Ishikawa (cell line): ENCODE data around the gene ENOX1.

Source experiments
- CEBPB ChIP-seq: IDR thresholded peaks from 2 replicates; pipeline ENCODE4 v1.6.1; 2012
- CREB1 ChIP-seq: IDR thresholded peaks from 2 replicates; pipeline ENCODE4 v1.6.1; 2012; ENCODE audit warnings: low read depth
- EGR1 ChIP-seq: IDR thresholded peaks from 2 replicates; pipeline ENCODE4 v1.6.1; 2012
- EP300 ChIP-seq: IDR thresholded peaks from 2 replicates; pipeline ENCODE4 v1.6.1; 2012; ENCODE audit warnings: borderline replicate concordance
- FOXM1 ChIP-seq: IDR thresholded peaks from 2 replicates; pipeline ENCODE4 v1.6.1; 2012; ENCODE audit warnings: low read depth, borderline replicate concordance
- NFIC ChIP-seq: IDR thresholded peaks from 2 replicates; pipeline ENCODE4 v1.6.1; 2012
- RAD21 ChIP-seq: IDR thresholded peaks from 2 replicates; pipeline ENCODE4 v1.6.1; 2012; ENCODE audit warnings: low read depth
- TAF1 ChIP-seq: IDR thresholded peaks from 2 replicates; pipeline ENCODE4 v1.6.1; 2012; ENCODE audit warnings: low read depth, mild to moderate bottlenecking
- TCF12 ChIP-seq: IDR thresholded peaks from 2 replicates; pipeline ENCODE4 v1.6.1; 2012; ENCODE audit warnings: low read depth
- TEAD4 ChIP-seq: IDR thresholded peaks from 2 replicates; pipeline ENCODE4 v1.6.1; 2012
- YY1 ChIP-seq: IDR thresholded peaks from 2 replicates; pipeline ENCODE4 v1.6.1; 2012; ENCODE audit warnings: low read depth
- ZBTB7A ChIP-seq: IDR thresholded peaks from 2 replicates; pipeline ENCODE4 v1.6.1; 2012; ENCODE audit warnings: low read depth
- TF ChIP-seq, protein P1 (sequence below): IDR thresholded peaks from 2 replicates; pipeline ENCODE4 v1.6.1; 2012
- TF ChIP-seq, protein P2 (sequence below): IDR thresholded peaks from 2 replicates; pipeline ENCODE4 v1.6.1; 2012
- TF ChIP-seq, protein P3 (sequence below): IDR thresholded peaks from 2 replicates; pipeline ENCODE4 v1.6.1; 2012; ENCODE audit warnings: low read depth, mild to moderate bottlenecking

The ENOX1 gene

DNA sequence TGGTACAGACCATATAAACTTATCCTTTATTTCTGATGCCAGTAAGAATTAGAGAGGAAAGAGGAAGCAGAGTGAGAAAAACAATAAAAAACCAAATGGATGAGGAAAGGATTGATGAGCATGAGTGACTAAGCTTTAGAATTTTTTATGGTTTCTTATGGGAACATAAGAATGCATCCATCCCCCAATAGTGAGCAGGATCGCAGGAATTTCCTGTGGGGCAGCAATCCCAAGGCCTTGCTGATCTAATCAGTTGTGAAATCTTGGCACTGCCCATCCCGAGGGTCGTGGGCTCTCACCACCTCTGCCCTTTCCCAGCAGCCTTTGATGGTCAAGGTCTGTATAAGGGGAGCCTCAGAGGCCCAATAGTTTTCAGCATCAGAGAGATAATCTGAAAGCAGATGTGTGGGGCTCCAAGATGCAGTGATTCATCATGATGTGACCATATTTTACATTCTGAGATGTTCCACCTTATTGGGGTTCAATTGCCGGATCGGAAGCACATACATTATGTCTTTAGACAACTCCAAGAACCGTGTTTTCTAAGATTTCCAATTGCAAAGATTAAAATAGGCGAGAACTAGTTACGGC is 541.3 kb downstream of the ENOX1 start:
- TF ChIP-seq, protein P1, sequence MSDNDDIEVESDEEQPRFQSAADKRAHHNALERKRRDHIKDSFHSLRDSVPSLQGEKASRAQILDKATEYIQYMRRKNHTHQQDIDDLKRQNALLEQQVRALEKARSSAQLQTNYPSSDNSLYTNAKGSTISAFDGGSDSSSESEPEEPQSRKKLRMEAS, result no peak
- TF ChIP-seq, protein P2, sequence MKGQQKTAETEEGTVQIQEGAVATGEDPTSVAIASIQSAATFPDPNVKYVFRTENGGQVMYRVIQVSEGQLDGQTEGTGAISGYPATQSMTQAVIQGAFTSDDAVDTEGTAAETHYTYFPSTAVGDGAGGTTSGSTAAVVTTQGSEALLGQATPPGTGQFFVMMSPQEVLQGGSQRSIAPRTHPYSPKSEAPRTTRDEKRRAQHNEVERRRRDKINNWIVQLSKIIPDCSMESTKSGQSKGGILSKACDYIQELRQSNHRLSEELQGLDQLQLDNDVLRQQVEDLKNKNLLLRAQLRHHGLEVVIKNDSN, result no peak
- TF ChIP-seq CEBPB (no peak), ZBTB7A (no peak), TCF12 (no peak), FOXM1 (no peak), CREB1 (no peak), EP300 (no peak), EGR1 (no peak), NFIC (no peak), YY1 (no peak), RAD21 (no peak)
- TF ChIP-seq, protein P3, sequence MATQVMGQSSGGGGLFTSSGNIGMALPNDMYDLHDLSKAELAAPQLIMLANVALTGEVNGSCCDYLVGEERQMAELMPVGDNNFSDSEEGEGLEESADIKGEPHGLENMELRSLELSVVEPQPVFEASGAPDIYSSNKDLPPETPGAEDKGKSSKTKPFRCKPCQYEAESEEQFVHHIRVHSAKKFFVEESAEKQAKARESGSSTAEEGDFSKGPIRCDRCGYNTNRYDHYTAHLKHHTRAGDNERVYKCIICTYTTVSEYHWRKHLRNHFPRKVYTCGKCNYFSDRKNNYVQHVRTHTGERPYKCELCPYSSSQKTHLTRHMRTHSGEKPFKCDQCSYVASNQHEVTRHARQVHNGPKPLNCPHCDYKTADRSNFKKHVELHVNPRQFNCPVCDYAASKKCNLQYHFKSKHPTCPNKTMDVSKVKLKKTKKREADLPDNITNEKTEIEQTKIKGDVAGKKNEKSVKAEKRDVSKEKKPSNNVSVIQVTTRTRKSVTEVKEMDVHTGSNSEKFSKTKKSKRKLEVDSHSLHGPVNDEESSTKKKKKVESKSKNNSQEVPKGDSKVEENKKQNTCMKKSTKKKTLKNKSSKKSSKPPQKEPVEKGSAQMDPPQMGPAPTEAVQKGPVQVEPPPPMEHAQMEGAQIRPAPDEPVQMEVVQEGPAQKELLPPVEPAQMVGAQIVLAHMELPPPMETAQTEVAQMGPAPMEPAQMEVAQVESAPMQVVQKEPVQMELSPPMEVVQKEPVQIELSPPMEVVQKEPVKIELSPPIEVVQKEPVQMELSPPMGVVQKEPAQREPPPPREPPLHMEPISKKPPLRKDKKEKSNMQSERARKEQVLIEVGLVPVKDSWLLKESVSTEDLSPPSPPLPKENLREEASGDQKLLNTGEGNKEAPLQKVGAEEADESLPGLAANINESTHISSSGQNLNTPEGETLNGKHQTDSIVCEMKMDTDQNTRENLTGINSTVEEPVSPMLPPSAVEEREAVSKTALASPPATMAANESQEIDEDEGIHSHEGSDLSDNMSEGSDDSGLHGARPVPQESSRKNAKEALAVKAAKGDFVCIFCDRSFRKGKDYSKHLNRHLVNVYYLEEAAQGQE, result no peak

DNA sequence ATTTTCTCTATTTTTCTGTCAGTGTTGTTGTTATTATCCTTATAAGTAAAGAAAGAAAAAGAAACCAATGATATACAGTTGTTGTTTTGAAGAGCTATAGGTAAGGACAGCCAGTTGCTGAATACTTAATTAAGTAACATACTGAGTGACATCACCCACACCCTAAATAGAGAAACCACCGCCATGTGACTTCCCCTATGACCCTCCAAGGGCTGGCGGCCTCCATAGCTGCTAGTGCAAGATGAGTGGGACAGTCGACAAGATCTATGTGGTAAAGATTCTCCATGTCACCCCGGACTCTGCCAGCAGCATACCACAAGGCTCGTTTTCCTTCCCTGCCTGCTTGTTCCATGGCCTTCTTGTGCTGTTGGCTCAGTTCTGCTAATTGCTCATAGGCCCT is 542.3 kb downstream of the ENOX1 start:
- no peak for TF ChIP-seq TCF12
- no peak for TF ChIP-seq YY1
- no peak for TF ChIP-seq CEBPB
- TF ChIP-seq EGR1, result no peak
- no peak for TF ChIP-seq EP300
- TF ChIP-seq CREB1, result no peak
- no peak for TF ChIP-seq TEAD4
- TF ChIP-seq, protein P2, result no peak
- no peak for TF ChIP-seq NFIC

DNA sequence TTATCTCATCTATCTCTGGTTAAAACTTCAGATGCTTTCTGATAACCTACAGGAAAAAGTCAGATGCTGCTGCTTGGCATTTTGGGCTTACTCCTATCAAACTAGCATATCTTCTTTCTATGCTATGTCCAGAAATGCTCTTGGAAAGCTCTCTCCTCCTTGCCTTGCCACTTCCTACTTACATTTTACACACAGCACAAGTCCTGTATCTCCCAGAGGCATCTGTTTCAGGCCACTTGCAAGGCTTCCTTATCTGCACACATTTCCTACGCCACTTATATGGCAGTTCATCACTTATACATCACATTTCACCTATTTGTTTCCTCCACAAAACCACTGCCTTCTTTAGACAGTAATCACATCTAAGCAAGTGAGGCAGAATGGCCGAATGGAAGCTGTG is 543.1 kb downstream of the ENOX1 start:
- TF ChIP-seq YY1 (no peak), TAF1 (no peak), ZBTB7A (no peak), RAD21 (no peak), FOXM1 (no peak)
- TF ChIP-seq, protein P2, result no peak

DNA sequence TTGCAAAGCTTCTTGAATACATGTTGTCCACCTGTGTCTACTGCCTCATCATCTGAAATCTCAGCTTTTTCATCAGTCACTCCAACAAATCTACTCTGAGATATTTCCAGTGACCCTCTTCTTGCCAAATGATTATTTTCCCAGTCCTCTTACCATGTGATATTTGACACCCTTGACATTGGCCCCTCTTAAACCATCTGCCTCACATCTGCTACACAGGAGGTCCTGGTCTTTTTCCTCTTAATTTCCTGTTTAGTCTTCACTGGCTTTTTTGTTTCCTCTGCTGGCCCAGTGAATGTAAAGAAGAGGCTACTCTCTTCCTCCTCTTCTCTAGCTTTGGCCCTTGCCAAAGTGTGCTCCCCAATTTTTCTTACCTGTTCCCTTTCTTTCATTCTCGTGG is 544.7 kb downstream of the ENOX1 start:
- TF ChIP-seq TEAD4 (no peak), CEBPB (no peak), EP300 (no peak), FOXM1 (no peak)
- TF ChIP-seq, protein P2, result no peak
- TF ChIP-seq, protein P3, result no peak
- TF ChIP-seq, protein P1, result no peak

DNA sequence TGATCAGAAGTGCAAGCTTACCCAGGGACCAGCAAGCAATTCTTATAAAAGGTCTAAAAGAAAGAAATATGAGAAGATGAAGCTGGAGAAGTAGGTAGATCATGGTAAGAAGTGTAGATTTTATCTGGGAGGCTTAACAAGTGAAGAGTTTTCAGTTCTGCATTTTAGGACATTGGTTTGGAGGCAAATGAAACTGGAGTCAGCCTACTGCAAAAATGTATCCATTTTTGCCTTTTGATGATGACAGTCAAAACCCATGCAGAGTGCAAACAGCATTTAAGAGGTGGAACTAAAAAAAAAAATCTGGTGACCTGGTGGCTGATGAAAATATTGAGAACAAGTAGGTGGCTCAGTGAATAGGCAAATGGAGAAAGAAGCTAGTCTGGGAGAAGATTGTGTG is 546.5 kb downstream of the ENOX1 start:
- TF ChIP-seq, protein P3, result no peak
- TF ChIP-seq NFIC (no peak), CEBPB (no peak), ZBTB7A (no peak), FOXM1 (no peak), RAD21 (no peak), CREB1 (no peak), EGR1 (no peak), EP300 (no peak), TAF1 (no peak), TCF12 (no peak), TEAD4 (no peak), YY1 (no peak)
- TF ChIP-seq, protein P2, result no peak
- TF ChIP-seq, protein P1, result no peak
